Heart left ventricle (tissue), 16 donors: Measurements from ENCODE around the gene ADAMTS20. TPM values are rescaled to one million over a fixed set of nuclear protein-coding genes. Genes with fewer than 3 reads are reported as not detected.

Experiments used
- ATAC-seq, 4 donors: fragments of 200-7000 bp; cut with Tn5 transposase; one replicate each; pipeline ENCODE4 v1.9.1; 2020 to 2022; ENCODE audit warnings: moderate library complexity in 4 of 4, mild to moderate bottlenecking in 3 of 4, moderate number of reproducible peaks in 1 of 4
- DNase-seq, 5 donors: peaks; one replicate each; pipeline ENCODE4 v3.0.0-alpha.2; 2020
- H3K27ac ChIP-seq, 12 donors: fragments of 200-600 bp; sonication (generic) in 4 of 12; one replicate each; pipeline versions ENCODE4 v1.5.0 to v1.8.0; 2016 to 2022; ENCODE audit warnings: mild to moderate bottlenecking in 2 of 12
- H3K27me3 ChIP-seq, 9 donors: fragments of 200-600 bp; sonication (generic) in 2 of 9; one replicate each; pipeline versions ENCODE4 v1.5.1 to v1.8.0; 2016 to 2022; ENCODE audit warnings: mild to moderate bottlenecking in 3 of 9
- H3K36me3 ChIP-seq, 9 donors: fragments of 200-600 bp; sonication (generic) in 2 of 9; one replicate each; pipeline versions ENCODE4 v1.5.0 to v1.8.0; 2018 to 2022; ENCODE audit warnings: mild to moderate bottlenecking in 2 of 9
- H3K4me1 ChIP-seq, 12 donors: fragments of 200-600 bp; sonication (generic) in 4 of 12; one replicate each; pipeline versions ENCODE4 v1.5.0 to v1.8.0; 2016 to 2022; ENCODE audit warnings: mild to moderate bottlenecking in 3 of 12
- H3K4me3 ChIP-seq, 12 donors: fragments of 200-600 bp; sonication (generic) in 4 of 12; one replicate each; pipeline versions ENCODE4 v1.5.0 to v1.8.0; 2017 to 2022; ENCODE audit warnings: mild to moderate bottlenecking in 9 of 12, moderate library complexity in 4 of 12
- H3K9me3 ChIP-seq, 12 donors: fragments of 200-600 bp; sonication (generic) in 4 of 12; one replicate each; pipeline versions ENCODE4 v1.5.0 to v1.8.0; 2016 to 2022; ENCODE audit warnings: mild to moderate bottlenecking in 1 of 12
- POLR2A ChIP-seq, 2 donors: fragments of 450-650 bp; IDR thresholded peaks; one replicate each; pipeline ENCODE4 v1.6.1; 2017; ENCODE audit warnings: antibody characterized with exemption in 2 of 2, mild to moderate bottlenecking in 2 of 2, moderate library complexity in 2 of 2
- WGBS, 4 donors: extraction: QIAGEN DNeasy Blood & Tissue Kit in 2 of 4; methylation state at CpG; one replicate each; pipeline versions ENCODE4 v1.1.5 to v1.1.7; 2013 to 2018; 5-methylcytosine and 5-hydroxymethylcytosine counted together
- intact Hi-C, 10 donors: fragments of 100-400 bp; cut with DNase I; formaldehyde crosslinking; loops; one replicate each; pipeline versions ENCODE4 v1.11.1 to v1.14.2; 2022
- polyA plus RNA-seq, 2 donors: library from polyadenylated mRNA; stranded (reverse); fragments of 200-250 nt; gene quantifications; one replicate each; pipeline ENCODE4 v1.2.3, GENCODE V29; 2013
- total RNA-seq, 9 donors: library from RNA; depleted of rRNA in 2 of 9; stranded (reverse); fragments of >200 nt in 2 of 9; fragmentation: NEBNext Ultra II Directional in 3 of 9; extraction: Animal tissue kit (Norgen Biotek cat#: 25700) in 3 of 9; gene quantifications; one replicate each; pipeline versions ENCODE4 v1.1.0 to v1.2.4, GENCODE V29; 2016 to 2023
- TF ChIP-seq, protein P1 (sequence below), 12 donors: fragments of 200-600 bp; sonication (generic) in 4 of 12; IDR thresholded peaks; one replicate each; pipeline versions ENCODE4 v1.5.0 to v1.8.0; 2018 to 2022; ENCODE audit warnings: antibody characterized with exemption in 12 of 12, mild to moderate bottlenecking in 5 of 12
- donor health status: ischemic (EF 13 %, LVEDD 7.1; RV severe dilation, severe dysfunction).
- donor health status: healthy with polysubstance abuse.
- donor health status: DM: no; HTN: yes; CAD: no.
- donor health status: DM: no; HTN: no; CAD: no.
- donor health status: ischemic (EF 25% LVEDD 6.9; RV normal size, moderate dysfunction).
- donor health status: ischemic (EF 25% LVEDD 5.7; RV mildly dilated, moderate dysfunction).
- donor health status: healthy.
- donor health status: DM: yes; HTN: yes; CAD: no.
- donor health status: ischemic (EF 35%, LVEDD 5.7; RV mildly dilated, moderate dysfunction).
- donor health status: nonischemic (EF 11% LVEDD 7.7; RV severe dilation, severe dysfunction).
- donor health status: DM: yes; HTN: yes; CAD: no.
- donor health status: PGD.
- donor health status: ischemic (EF 29% LVEDD 5.4; RV normal size, mild dysfunction).
- donor health status: nonischemic (EF 23%, LVEDD 6.1; RV moderate dilation, normal function).

Gene ADAMTS20
- total and polyA plus RNA-seq, 11 donors = 0.05 TPM; not detected in 10

DNA sequence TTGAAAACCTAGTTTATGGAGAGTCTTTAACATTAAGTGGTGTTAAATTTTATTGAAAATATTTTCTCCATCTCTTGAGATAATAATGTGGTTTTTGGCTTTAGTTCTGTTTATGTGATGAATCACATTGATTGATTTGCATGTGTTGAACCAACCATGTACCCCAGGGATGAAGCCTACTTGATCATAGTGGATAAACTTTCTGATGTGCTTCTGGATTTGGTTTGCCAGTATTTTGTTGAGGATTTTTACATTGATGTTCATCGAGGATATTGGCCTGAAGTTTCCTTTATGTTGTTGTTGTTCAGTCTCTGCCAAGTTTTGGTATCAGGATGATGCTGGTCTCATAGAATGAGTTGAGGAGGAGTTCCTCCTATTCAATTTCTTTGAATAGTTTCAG, 222.6 kb downstream of the ADAMTS20 start:
- ATAC-seq = no peak
- no peak overlapping the region for H3K27ac ChIP-seq
- WGBS, 4 donors = 46 to 55% (median 51%) methylated on average over 1 of the region's 1 CpG
- H3K4me1 ChIP-seq = peaks cover 0 to 2% (median 0%) of the 10 kb centered on the region in 12 donors
- H3K36me3 ChIP-seq = no peaks in the 10 kb centered on the region
- intact Hi-C loops = no loop called here
- no peak for DNase-seq
- H3K27me3 ChIP-seq = no peaks in the 10 kb centered on the region
- no peak overlapping the region for H3K4me3 ChIP-seq
- TF ChIP-seq, protein P1, sequence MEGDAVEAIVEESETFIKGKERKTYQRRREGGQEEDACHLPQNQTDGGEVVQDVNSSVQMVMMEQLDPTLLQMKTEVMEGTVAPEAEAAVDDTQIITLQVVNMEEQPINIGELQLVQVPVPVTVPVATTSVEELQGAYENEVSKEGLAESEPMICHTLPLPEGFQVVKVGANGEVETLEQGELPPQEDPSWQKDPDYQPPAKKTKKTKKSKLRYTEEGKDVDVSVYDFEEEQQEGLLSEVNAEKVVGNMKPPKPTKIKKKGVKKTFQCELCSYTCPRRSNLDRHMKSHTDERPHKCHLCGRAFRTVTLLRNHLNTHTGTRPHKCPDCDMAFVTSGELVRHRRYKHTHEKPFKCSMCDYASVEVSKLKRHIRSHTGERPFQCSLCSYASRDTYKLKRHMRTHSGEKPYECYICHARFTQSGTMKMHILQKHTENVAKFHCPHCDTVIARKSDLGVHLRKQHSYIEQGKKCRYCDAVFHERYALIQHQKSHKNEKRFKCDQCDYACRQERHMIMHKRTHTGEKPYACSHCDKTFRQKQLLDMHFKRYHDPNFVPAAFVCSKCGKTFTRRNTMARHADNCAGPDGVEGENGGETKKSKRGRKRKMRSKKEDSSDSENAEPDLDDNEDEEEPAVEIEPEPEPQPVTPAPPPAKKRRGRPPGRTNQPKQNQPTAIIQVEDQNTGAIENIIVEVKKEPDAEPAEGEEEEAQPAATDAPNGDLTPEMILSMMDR (IDR thresholded peaks at IDR 0.05) = no peak
- TF ChIP-seq POLR2A (IDR thresholded peaks at IDR 0.05) = no peak
- H3K9me3 ChIP-seq = peaks cover 0 to 11% (median 0%) of the 10 kb centered on the region in 12 donors

DNA sequence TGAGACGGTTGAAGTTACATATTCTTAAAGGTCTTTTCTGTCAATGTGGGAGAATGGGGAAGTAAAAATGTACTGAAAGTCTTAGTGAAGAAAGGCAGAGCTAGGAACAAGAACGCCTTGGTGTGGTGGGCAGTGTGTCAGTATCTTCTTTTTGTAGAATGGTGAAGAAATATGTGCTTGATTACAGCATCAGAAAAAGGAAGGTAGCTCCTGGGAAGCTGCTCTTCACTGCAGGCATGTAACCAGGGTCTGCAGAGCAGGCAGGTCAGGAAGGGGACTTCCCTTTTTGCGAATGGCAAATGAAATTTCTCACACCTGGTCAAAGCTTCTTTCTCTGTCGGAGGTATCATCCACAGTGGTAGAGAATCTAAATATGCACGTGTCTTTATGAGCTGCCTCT, 226.2 kb downstream of the ADAMTS20 start:
- no peak overlapping the region for H3K27ac ChIP-seq
- H3K27me3 ChIP-seq = no peaks in the 10 kb centered on the region
- no peak for TF ChIP-seq POLR2A (IDR thresholded peaks at IDR 0.05)
- TF ChIP-seq, protein P1 (IDR thresholded peaks at IDR 0.05) = no peak
- no peak overlapping the region for H3K4me3 ChIP-seq
- ATAC-seq = no peak
- peaks cover 0 to 11% (median 0%) of the 10 kb centered on the region in 12 donors for H3K9me3 ChIP-seq
- 83 to 90% (median 89%) methylated on average over 5 of the region's 5 CpGs for WGBS, 4 donors
- intact Hi-C loops = no loop called here
- no peaks in the 10 kb centered on the region for H3K4me1 ChIP-seq
- DNase-seq = no peak
- no peaks in the 10 kb centered on the region for H3K36me3 ChIP-seq

DNA sequence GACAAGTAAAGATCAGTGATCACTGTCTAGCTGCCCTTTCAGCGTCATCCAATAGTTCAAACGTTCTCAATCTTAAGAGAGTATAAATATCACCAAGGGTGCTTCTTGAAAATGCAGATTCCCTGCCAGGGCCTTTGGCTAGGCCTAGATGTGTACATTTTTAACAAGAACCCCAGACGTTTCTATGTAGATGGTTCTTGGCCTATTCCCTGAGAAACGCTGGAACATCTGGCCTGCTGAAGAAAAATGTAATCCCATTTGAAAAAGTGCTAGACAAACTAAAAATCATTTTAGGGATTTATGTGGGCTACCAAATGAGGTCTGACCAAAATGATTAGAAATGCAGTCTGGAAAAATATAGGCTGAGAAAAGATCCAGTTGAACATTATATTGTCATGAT, 231.7 kb downstream of the ADAMTS20 start:
- WGBS, 4 donors = 62 to 70% (median 64%) methylated on average over 4 of the region's 4 CpGs

DNA sequence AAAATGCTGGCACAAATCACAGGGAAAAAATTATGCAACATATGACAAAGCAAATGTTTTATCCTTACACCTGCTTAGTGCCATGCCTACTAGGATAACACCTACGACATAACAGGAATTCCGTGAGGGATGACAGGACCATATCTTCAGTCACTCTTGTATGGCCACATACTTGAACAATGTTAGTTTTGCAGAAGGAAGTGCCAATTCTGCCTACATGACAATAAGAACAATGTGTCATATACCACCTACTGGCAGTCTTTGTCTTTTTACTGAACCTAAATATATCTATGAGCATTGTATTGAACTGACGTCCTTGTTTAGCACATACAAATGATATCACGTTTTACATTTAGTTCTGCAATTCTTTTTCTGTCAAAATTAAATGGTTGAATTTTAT, 234.0 kb downstream of the ADAMTS20 start:
- DNase-seq = no peak
- Histone ChIP-seq H3K36me3 (no peaks in the 10 kb centered on the region), H3K4me3 (no peak overlapping the region), H3K4me1 (no peaks in the 10 kb centered on the region), H3K27me3 (no peaks in the 10 kb centered on the region), H3K27ac (no peak overlapping the region), H3K9me3 (no peaks in the 10 kb centered on the region)
- TF ChIP-seq, protein P1 (IDR thresholded peaks at IDR 0.05) = no peak
- TF ChIP-seq POLR2A (IDR thresholded peaks at IDR 0.05) = no peak
- intact Hi-C loops = no loop called here
- ATAC-seq = no peak
- WGBS, 4 donors = 54 to 67% (median 64%) methylated on average over 4 of the region's 4 CpGs

More for the DNA sequence above, 231.7 kb downstream of the ADAMTS20 start:
- Histone ChIP-seq H3K27me3 (no peaks in the 10 kb centered on the region), H3K9me3 (no peaks in the 10 kb centered on the region), H3K4me3 (no peak overlapping the region), H3K4me1 (no peaks in the 10 kb centered on the region), H3K27ac (no peak overlapping the region), H3K36me3 (no peaks in the 10 kb centered on the region)
- intact Hi-C loops = no loop called here
- ATAC-seq = no peak
- no peak for DNase-seq
- TF ChIP-seq, protein P1 (IDR thresholded peaks at IDR 0.05) = no peak
- TF ChIP-seq POLR2A (IDR thresholded peaks at IDR 0.05) = no peak
